Measurements from ENCODE around the gene SSTR5.

SSTR5 gene

DNA sequence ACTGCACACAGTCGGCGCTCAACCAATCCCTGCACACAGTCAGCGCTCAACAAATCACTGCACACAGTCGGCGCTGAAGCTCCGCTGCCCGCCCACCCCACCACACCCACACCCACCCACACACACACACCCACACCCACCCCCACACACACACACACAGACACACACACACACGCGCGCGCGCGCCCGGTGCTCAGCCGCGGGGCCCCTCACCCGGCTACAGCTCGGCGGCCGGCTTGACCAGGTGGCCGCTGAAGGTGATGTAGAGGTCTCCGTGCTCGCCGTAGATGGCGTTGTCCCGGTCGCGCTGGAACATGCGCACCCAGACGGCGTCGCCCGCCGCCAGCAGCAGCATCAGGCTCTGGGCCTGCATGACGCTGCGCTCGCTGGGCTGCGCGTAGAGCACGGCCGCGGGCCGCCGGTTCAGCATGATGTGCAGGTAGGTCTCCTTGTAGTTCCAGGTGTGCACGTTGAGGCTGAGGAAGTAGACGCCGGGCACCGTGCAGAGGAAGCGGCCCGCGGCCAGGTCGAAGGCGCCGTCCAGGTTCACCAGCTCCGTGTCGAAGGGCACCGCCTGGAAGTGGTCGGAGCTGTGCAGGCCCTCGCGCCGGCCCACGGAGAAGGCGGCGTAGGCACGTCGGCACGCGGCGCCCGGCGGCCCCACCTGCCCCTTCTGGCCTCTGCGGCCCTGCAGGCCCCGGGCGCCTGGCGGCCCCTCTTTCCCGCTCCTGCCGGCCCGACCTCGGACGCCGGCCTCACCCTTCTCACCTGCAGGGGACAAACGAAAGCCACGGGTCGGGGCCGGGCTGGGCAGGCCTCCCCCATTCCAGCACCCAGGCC, 21.0 kb downstream of the SSTR5 start:
- no peak for DNase-seq

- DNase-seq, result no peak
Observed at GRCh38 chr16:1094124-1094479, 21.6 kb downstream of the SSTR5 start.

DNA sequence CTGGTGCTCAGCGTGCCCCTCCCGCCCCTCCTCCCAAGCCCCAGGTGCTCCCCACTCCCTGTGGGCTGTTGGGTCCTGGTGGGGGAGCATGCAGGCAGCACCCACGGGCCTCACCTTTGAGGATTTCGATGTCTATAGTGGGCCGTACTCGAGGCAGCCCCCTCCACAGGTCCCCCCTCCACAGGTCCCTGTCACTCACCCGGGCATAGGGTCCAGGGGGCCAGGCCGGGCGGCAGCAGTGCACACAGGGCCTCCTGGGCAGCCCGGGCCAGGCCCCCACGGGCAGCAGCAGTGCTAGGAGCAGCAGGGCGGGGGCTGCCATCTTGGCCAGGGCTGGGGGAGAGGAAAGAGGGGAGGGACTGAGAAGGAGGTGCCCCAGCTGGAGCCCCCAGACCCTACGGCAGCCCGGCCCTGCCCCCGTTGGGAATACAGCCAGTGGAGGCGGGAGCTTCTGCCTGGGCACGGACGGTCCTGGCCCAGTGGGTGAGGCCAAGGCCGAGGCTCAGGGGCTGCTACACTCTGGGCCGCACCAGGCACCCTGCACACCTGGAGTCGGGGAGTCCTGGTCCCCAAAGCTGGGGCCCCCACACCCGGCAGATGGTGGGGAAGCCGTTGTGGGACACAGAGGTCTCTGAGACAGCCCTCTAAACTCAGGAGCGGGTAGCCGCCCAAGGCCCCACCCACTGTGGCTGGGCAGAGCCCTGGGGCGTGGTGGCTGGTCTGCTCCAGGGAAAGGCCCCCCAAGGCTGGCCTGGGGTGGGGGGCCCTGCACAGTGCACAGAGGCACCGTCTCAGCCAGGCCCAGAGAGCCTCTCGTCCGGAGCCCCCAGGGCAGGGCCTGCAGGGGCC, 22.3 kb downstream of the SSTR5 start:
- no peak for DNase-seq

DNA sequence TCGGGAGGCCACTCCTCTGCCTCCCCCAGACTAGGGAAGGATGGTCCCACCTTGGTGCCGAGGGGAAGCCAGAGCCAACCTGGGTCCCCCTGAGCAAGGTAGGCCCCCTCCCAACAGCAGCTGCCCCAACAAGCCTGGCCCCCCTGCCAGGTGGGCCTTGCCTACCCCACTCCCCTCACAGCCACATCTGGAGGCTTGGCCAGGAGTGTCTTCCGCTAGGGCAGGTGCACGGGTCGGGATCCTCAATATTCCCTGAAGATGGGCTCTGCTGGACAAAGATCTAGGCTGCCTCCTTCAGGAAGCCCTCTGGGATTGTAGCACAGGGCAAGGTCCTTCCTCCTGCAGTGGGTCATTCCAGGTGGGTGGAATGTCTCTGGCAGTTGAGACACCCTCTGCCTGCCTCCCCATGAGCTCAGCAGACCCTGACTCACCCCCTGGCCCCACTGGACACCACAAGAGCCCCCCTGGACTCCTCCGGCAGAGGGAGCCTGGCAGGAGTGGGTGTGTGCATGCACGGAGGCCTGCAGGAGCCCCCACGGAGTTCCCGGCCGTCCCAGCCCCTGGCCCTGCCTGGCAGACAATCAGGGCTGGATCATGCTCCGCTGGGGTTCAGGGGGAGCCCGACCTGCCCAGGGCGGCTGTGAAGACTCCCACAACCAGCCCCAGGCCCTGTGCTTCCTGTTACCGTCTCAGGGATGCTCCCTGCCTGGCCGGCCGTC, 23.1 kb downstream of the SSTR5 start:
- no peak for DNase-seq

GRCh38 chr16:1096169-1097082, 23.9 kb downstream of the SSTR5 start, which contains the start of gene C1QTNF8:
TSS of gene C1QTNF8 (minus strand) at chr16:1096244. CDS start at chr16:1094922, 1,322 bp downstream.
- DNase-seq, result no peak

DNA sequence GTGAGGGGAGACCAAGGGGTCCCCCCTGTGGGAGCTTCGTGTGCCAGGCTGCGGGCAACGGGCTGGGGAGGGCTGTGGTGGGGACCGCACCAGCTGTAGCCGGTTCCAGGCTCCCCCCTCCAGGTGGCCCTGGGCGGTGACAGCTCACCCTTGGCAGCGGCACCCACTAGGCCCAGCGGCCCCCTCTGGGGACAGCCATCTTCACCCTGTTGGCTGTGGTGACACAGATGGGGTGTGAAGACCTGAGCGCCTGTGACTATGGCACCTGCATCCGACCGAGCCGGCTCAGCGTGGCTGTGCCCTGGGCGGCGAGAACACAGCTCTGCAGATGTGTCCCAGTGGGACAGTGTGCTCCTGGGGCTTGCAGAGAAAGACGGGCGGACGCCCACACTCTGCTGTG, 24.6 kb downstream of the SSTR5 start:
- no peak for DNase-seq

DNA sequence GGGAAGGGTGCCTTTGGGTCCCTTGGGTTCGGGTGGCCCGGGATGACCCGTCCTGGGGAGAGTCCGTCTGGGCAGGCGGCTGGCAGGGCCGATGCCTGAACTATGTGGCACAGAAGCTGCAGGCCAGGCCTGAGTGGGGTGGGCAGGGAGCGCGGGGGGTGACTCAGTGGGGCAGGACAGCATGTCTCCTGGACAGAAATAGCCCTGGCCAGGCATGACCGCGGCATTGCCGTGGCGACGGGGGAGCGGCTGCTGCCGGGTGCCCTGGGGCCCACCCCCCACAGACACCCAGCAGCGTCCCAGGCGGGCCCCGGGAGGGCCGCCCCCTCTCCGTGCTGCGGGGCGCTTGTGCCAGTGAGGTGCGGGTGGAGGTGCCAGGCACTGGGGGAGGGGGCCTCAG, 25.3 kb downstream of the SSTR5 start:
- no peak for DNase-seq

DNA sequence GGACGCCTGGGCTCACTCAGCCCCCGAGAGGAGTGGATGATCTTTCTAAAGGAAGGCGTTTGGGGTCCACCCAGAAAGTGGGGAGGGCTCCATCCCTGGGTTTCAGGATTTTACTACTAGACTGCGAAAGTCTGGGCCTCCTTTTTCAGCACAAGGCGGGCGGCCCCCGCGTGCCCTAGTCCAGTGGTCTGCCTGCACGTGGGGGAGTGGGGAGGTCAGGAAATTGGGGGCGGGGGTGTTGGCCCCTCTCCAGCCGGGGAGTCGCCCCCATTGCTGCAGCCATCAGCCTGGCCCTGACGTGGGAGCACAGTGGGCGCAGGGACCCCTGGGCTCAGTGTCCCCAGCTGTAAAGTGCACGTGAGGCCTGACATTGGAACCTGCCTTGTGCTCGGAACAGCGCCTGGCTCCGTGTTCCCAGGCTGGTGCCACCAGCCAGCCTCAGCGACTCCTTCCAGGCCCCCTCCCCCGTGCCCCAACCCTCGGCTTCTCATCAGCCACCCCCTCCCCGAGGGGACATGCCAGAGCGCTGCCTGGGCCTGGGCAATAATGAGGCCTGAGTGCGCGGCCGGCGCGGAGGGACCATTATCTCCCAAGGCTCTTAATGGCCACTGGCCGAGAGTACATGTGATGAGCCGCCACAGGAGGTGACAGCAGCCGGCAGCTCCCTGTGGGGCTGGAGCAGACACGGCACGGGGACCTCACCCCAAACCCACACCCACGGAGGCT, 25.9 kb downstream of the SSTR5 start:
- no peak for DNase-seq

GRCh38 chr16:1099189-1100083, 26.9 kb downstream of the SSTR5 start:
- DNase-seq, result no peak

DNA sequence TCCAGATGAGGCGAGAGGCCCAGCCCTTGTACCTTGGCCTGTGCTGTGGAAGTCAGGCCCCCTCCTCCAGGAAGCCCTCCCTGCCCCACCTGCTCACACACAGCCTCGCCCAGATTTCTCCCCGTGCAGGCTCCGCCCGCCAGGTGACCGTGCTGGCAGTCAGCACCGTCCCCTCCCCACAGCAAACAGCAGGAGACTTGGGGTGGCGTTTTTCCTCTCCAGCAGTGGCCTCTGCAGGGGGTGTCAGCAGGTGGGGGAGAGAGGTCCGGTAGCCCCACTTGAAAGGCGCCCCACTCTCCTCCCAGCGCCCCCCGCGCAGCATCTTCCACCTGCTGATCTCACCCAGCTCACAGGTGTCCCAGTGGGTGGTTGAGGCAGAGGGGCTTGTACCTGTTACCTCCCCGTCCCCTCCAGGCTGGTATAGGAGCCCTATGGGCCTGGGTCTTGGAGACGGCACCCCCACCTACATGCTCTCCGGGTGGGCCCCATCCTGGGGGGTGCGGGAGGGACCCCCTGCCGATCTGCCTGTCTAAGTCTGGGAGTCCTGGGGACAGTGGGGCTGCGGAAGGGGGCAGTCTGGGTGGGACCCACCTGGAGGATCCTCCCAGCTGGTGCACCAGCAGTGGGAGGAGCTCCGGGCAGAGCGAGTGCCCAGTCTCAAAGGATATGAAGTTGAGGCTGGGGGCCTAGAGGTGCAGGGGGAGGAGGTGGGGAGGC, 27.7 kb downstream of the SSTR5 start:
- DNase-seq, result no peak

DNA sequence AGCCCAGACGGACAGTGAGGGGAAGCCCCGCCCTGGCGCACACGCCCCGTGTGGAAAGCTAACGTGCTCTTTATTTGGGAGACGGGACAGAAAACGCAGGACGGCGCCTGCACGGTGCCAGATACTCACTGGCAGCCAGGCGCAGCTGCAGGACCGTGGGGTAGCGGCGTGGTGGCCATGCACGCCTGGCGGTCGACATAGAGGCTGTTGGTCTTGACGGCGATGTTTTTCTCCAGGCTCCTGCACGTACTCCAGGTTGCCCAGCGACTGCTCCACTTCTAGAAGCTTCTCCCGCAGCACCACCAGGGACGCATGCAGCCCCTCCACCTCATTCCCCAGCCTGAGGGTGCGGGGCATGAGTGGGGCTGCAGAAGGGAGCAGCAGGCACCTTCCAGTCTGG, 28.6 kb downstream of the SSTR5 start:
- DNase-seq, result no peak

GRCh38 chr16:1101573-1102332, 29.2 kb downstream of the SSTR5 start:
- DNase-seq, result no peak

GRCh38 chr16:1102333-1102700, 29.8 kb downstream of the SSTR5 start:
- no peak for DNase-seq

- no peak for DNase-seq
Observed at GRCh38 chr16:1102921-1103635, 30.5 kb downstream of the SSTR5 start.

DNA sequence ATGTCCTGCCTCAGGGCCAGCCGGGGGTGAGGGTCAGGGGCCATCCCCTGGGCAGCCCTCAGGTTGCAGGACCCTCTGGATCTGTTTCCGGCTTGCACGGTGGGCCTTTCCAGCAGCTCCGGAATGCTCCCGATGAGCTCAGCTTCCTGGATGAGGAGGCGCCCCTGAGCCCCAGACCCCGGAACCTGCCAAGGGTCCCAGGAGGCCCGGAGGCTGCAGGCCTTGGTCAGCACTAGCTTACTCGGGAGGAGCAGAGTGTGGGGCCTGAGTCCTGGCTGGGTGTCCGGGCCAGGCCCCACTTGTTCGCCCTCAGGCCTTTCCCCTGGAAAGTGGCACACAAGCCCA, 31.1 kb downstream of the SSTR5 start:
- no peak for DNase-seq

- no peak for DNase-seq
Observed at GRCh38 chr16:1105888-1106620, 33.5 kb downstream of the SSTR5 start.

DNA sequence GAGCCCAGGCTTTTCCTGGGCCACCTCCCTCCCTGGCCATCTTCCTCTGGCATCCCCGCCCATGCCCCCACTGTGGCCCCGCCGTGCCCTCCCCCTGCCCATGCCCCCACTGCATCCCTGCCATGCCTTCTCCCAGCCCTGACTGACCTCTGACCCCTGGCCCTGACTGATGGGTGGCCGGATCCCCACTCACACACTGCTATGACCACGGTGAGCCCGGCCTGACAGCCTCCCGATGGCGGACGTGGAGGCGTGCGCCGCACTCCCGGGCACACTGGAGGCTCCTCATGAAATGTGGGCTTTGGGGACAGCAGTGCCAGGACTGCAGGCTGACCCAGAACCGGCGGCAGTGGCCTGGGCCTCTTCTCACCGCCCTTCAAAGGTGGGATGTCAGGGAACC, 34.1 kb downstream of the SSTR5 start:
- DNase-seq, result no peak

DNA sequence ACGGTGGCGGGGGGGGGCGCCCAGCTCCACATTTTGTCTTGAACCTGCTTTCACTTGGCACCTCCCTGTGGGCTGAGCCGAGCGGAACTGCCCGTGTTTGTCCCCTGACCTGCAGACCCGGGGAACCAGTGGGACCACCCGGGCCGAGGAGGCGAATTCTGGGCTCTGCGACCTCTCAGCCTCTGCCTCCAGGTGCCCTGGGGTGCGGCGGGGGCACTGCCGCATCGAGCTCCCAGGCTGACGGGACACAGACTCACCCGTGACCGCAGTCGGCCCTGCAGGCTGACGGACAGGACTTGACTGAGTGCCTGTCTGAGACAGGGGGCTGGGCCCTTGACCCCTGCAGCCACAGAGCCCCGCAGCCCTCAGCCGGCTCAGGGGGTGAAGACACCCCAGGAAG, 34.6 kb downstream of the SSTR5 start:
- DNase-seq, result no peak

Measured in cerebellar nuclear complex (tissue), 1 donor.